ENCODE measurements around the gene MRC2.

Gene MRC2

DNA sequence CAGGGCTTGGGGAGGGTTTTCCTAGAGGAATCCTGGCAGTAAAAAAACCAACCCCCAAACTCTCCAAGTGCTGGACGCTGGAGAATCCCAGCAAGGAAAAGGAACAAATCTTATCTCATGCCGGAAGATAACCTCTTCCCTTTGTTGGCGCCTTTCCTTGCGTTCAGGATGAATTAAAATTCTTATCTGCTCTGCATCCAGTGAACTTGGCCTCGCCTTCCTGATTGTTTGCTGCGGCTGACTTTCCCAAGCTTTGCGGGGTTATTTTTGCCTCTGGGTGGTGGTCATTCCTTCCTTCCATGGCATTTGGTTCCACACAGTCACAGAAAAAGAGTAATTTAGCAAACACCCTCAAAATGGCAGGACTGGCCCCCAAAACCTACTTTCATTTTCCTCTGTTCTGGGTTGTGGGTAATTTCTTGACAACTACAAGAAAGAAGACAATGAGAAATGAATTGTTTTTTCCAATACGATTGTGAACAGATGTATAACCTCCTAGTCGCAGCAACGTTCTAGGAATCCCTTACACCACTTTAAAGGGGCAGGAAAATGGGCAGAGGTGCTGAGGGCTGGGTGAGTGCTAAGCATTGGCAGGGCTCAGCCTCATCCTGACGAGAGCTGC lies 77.8 kb downstream of the MRC2 start:
- no peak for DNase-seq

DNA sequence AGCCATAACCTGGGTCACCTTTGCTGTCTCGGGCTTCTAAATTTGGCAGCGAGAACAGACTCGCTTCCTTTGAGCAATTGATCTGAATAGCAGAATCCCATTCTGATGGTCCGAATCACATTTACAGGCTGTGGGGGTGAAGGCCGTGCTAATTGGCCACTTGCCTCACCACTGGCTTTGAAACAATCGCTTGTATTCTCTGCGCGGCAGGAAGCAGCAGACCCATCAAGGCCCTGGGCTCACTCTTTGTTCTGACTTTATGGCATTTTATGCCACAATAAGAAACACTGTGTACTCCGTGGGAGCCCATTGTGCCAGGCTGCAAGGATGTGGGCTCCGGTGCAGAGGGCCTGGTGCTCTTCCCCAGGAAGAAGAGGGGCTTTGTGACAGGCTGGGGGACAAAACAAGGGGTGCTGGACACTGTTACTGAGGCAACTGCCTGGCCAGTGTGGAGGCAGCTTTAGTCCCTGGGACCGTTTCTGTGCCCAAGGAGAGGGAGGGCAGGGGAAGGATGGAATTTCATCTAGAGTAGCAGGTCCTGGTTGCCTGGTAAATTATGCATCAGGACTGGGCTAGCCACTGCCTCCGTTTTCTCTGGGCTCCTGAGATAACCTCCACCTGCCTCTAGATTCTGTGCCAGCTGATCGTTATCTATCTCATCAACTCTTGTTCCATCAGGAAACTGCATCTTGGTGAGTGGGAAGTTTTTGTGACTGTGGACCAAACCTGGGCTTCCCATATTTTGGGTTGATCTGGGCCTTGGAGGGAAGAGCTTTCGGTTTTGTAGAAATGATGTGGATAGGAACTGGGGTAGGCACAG lies 78.5 kb downstream of the MRC2 start:
- no peak for DNase-seq

DNA sequence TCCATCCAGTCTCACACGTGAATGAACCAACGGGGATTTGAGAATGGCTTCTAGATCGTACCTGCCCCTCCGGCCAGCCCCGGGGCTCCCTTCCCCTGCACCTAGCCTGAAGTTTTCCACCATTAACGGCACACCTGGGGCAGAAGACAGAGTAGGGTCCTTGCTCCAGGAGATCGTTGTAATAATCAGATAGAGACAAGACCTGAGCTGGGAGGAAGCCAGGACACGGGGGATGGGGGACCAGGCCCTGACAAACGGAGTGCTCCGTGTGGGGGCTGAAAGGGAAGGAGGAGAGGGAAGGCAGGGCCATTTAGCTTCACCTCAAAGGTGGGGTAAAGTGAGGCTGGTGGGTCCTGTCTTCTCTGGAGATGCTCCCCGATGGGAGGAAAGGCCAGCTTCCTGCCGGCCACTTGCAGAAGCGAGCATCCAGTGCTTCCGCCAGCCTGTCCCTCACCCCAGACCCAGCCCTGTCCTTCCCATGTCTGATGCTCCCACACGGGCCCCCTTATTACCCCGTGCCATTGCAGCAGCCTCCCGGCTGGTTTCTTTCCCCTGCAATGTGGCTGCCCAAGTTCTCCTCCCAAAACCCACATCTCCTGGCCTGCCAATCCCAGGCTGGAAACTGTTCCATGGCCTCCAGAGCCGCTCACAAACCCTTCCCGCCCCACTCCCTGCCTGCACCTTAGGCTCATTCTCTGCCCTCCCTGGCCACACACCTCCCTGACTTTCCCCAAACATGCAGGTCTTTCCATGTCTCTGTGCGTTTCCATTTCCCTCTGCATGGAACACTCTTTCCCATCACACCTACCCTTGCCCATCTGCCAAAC lies 79.3 kb downstream of the MRC2 start:
- no peak for DNase-seq

DNA sequence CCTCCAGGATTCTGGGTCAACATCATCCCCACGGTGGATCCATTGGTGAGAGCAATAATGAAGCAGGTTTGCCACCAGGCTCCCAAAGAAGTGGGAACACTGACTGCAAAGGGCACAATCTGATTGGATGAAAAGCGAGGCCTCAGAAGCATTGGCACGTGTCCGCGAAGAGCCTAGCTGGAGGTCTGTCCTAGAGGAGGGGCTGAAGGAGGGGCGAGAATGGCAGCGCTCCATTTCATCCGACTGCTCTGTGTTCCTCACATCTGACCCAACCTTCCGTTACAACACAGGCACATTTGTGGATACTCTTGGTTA lies 79.9 kb downstream of the MRC2 start:
- DNase-seq = no peak

DNA sequence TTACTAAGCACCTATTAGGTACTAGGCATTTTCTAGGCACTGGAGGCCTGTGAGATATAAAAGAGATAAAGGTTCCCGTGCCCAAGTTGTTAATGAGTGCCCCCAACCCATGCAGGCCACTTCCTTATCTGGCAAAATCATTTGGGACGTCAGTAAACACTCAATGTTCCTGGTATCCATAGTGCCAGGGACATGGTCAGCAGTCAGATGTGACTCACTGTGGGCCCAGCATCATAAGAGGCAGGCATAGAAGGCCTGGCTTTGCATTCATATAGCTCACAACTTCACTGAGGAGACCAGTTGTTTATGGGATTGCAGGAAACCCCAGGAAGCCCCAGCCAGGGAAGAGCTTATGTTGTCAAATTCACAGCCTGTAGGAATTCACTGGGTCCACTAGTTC lies 81.1 kb downstream of the MRC2 start:
- no peak for DNase-seq

DNA sequence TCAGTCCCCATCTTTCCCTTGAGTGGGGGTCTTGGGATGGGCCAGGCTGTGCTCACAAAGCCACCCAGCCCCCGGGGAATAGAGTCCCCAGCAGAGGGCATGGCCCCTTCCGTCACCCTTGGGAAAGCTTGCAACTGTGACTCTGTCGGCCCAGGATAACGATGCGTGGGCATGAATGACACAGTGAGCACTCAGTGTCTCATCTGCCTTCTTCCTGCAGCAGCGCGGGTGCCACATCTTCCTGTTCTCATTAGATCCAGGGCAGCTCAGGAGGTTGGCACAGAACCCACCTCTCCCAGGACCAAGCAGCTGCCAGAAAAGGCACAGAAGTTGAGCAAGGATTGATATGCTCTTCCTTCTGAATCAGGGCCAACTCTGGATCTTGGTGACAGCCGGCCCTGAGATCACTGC lies 84.7 kb downstream of the MRC2 start:
- DNase-seq = no peak

DNA sequence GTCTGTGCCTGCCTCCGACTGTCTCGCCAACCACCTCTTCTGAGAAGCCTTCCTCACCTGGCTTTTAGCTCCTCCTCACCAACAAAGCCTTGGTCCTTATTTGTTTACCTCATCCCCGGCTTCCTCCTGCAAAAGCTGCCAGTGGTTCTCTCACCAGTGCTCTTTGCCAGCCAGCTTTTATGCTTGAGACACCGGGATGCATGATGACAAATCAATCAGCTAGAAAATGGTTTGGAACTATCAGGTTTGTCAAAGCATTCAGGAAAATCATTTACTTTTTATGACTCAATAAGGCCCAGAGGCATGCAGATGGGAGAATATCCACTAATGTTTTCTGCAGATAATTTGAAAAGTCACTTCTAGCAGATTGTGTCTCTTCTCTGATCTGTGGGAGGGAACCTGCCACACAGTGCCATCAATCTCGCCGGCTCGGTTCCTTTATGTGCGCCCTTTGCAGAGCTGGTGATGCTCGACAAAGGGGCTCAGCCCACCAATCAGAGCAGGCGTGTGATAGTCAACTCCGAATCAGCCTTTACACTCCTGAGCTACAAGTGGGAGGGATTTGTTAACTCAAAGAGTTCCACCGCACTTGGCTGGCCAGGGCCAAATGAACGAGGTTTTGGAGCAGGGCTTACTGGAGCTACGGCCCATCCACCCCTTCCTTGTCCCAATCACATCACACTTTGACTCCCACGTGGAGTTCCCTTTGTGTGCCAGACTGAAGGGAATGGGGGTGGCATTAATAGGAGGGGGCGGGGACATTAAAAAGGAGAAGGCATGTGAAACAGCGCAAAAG lies 85.8 kb downstream of the MRC2 start:
- no peak for DNase-seq

DNA sequence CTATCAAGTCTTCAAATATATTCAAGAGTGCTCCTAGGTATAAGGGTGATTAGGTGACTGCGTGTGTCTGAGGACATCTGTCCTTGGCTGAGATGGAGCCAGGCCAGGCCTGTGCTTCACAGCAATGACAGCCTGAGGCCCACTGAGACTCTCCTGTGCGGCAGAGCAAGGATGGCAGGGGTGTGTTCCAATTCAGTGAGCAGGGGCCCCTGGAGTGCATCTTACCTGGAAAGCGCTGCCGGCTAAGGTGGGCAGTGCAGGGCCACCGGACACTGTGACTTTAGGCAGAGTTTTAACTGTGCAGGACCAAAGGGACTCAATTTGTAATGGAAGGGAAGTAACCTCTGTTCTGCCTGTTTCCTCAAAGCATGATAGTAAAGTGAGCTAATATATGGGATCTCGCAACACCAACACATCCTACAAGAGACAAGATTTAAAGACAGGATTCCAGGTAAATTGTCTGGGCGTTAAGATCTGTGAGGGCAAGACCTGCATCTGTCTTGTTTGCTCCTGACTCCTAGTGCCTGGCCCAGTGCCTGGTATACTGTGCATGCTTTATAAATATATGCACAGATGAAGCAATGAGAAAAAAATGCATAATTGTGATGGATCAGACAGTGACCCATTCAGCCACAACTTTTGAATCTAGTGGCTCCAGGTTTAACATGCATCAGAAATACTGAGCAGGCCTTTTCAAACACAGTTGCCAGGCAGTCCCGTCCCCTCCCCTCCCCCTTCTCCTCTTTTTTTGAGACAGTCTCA lies 86.7 kb downstream of the MRC2 start:
- no peak for DNase-seq

DNA sequence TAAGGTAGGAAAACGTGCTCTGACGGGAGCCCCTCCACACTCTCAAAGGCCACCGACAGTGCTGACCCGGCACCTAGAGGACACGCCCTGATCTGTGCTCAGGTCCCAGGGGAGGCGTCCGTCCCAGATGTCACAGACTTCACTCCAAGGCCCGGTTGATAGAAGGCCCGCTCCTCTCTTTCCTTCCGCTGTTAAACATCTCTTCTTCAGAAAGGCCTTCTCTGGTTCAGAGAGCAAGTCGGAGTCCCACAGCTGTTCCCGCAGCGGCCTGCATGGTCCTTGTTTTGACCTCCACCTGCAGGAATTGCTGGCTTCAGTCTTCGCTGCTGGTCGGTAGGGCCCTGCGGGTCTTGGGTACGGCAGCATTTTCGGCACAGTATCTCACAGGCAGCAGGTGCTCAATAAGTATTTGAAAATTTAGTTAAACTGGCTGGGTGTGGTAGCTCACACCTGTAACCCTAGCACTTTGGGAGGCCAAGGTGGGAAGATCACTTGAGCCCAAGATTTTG lies 88.5 kb downstream of the MRC2 start:
- no peak for DNase-seq

DNA sequence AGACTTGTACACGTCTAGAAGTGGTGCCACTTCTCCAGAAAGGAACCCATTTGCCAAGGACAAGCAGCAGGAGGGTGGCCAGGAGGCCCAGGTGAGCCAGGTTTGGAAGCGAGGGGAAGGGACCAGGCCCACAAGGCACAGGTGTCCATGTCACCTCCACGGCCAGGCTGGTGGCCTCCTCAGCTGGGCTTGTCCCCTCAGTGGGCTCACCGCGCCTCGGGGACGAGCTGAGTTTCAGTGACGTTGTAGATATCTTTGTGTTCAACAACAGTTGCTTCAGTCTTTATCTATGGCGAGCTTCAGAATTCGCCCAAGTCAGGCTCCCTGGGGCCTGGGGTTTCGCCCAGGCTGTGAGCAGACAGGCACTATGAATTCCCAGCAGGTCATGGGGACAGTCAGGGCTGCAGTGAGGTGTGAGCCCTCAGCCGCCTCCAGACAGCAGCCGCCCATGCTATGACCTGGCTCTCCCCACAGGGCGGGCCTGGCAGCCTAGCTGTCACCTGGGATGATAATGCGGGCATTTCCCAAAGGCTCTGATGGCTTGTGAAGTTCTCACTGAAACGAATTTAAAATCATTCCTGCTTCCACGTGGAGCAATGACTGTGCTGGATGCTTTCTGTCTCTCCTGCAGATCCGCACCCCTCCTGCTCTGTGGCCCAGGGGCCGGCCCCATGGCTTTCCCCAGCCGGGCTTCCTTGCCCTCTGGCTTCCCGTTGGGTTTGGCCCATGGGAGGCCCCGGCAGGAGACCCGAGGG lies 89.5 kb downstream of the MRC2 start:
- no peak for DNase-seq

DNA sequence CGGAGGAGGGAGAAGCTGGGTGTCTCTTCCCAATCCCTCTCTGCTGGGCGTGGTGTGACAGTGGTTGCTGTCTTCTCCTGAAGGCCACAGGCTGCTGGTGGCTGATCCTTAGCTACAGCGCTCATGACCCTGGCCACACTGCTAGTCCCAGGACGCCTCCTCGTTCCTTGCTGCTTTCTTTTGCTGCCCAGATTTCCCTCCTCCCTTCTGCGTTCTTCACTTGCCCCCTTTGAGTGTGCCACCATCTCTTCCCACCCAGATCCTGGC lies 90.1 kb downstream of the MRC2 start:
- no peak for DNase-seq

DNA sequence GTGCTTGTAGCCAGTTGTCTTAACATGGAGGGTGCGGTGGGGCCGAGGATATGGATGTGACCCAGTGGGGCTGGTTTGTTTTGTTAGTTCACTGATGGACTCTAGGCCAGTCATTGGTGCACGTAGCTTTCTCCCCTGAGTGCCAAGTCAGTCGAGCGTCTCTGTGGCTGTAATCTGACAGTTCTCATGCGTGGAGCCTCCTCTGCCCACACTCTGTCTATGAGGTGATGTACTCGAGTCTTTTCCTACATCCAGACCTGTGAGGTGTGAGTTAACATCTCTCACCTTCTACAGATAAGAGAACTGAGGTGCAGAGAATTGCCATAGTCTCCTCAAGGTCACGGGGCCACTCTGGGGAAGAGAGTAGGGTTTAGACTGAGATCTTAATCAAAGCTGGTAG lies 90.4 kb downstream of the MRC2 start:
- DNase-seq = no peak

DNA sequence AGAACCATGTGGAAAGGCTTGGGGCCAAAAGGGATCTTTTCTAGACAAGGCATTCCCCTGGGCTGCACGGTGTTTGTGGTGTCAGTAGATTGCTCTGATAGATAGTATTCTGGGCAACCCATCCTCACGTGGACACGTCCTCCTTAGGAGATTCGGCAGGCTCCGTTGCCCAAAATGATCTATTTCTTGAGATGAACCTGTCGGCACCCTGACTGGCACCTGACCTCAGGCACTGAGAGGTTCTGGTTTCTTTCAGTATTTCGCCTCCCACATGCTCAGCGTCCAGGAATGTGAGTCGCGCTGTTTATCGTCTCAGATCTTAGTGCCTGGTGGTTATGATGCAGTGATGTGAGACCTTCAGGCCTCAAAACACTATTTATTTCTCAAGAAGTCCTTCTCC lies 91.0 kb downstream of the MRC2 start:
- no peak for DNase-seq

DNA sequence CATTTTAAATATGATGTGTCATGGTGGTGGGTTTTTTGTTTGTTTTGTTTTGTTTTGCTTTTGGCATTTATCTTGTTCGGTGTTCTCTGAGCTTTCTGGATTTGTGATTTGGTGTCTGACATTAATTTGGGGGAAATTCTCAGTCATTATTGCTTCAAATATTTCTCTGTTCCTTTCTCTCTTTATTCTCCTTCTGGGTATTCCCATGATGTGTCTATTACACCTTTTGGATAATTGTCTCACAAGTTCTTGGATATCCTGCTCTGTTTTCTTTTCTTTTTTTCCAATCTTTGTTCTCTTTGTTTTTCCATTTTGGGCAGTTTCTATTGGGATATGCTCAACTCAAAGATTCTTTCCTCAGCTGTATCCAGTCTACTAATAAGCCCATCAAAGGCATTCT lies 92.1 kb downstream of the MRC2 start:
- no peak for DNase-seq

DNA sequence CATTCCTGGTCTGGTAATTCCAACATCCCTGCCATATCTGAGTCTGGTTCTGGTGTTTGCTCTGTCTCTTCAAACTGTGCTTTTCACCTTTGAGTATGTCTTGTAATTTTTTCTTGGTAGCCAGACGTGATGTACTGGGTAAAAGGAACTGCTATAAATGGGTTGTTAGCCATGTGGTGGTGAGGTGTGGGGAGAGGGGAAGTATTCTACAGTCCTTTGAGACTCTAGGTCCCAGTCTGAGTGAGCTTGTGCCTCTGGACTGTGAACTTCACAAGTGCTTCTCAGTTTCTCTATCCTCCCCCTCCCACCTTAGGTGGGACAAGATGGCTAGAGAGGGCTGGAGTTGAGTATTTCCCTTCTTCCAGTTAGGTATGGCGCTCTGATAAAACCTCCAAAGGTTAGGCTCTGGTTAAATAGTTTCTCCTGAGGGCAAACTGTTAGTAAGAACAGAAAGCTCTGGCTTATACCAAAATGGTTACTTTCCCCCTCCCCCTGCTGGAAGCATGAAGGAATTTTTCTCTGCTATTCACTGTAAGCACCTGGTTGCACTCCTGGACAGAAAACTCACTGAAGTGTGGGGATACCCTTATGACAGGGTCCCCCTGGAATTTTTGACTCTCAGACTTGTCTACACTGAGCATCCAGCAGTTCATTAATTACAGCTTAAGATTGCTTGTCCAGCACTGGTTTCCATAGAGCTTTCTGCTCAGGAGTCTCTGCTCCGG lies 92.8 kb downstream of the MRC2 start:
- DNase-seq = no peak

DNA sequence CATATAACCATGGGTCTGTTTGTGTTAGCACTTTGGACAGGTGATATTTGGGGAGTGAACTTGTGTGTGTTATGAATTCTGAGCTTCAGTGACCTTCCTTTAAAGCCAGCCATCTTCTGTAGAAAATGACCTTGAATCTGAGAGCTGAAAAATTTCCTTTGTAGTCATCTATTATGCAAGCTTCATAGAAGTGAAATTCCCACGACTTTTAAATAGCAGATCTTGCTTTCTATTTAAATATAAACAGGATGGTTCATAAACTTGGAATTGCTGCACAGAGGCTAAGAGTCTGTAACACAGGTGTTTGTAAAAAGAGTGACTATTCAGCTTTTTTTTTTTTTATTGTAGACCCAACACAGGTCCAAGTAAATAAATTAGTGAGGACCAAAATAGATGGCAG lies 95.2 kb downstream of the MRC2 start:
- DNase-seq = no peak

DNA sequence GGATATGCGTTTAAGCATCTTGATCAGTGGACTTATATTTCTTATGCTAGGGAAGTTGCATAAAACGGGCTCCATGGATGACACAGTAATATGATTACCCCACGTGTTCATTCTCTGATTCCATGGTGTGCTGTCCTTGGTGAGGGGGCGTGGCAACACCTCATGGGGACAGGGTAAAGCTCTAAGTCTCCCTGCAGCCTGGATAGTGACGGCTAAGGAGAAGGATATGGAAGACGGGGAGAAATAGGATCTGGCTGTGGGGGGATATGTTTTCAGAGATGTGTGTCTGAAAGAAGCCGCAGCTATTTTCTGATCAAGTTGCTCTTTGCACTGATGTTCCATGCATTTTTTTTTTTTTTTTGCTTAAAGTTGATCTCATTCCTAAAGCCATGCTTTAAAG lies 96.4 kb downstream of the MRC2 start:
- DNase-seq = no peak

DNA sequence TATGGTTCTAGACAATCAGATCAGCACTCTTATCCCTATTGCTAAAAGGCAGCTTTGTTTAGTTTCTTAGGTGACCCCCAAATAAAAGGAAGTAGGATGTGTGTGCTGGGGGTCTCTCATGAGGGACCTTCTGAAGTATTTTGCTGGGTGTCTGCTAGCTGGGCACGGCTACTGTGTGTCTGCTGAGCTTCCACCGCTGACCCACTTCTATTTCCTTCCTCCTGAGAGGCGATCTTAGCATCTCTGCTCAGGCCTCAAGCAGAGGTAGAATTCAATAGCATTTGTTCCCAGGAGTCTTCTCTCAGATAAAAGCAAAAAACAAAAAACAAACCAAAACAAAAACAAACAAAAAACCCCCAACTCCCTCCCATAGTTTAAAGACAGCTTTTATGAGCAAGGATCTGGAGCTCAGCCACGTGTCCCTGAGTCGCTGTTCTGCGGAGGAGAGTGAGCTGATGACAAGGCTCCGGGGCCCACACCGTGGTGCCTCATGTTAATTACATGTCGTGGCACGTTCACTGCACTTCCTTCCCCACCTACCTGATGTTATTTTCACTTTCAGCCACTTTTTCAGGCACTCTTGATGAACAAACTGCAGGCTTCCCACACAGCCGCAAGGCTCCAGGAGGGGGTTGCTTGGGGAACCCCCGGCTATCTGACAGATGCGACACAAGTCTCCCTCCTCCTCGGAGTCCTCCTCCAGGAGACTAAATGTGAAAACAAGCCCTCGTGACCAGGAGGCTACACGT lies 97.1 kb downstream of the MRC2 start:
- DNase-seq = peak; percentile 72

DNA sequence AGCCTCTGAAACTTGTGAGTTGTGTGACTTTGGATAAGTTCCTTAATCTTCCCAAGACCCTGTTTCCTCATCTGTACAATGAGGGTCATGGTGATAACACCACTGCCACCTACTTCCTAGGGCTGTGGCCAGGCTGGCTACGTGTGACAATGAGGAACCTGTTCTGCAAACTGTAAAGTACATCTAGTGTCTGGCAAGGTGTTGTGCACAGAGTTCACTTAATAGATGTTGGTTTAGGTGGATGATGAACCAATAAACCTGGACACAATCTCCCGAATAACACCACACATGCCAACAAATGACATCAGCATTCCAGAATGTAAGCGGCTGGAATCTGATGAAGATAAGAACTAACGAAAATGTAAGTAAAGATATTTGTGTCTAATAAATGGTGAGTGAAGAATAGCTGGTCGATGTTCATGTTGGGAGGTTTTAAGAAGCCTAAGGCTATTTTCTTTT lies 98.3 kb downstream of the MRC2 start:
- no peak for DNase-seq

All from activated CD8-positive, alpha-beta memory T cell treated with anti-CD3 and anti-CD28 coated beads, Interleukin-2, amount 50 U/mL, for 4 hours (primary cell).